Measurements from ENCODE around the gene ESR1. TPM values are rescaled to one million over a fixed set of nuclear protein-coding genes. Genes with fewer than 3 reads are reported as not detected.

The ESR1 gene
- polyA plus RNA-seq, 1 donor (not counting 4 experiments of a cell fraction or from before 2014, with no cell fraction given) = 0.22 TPM

DNA sequence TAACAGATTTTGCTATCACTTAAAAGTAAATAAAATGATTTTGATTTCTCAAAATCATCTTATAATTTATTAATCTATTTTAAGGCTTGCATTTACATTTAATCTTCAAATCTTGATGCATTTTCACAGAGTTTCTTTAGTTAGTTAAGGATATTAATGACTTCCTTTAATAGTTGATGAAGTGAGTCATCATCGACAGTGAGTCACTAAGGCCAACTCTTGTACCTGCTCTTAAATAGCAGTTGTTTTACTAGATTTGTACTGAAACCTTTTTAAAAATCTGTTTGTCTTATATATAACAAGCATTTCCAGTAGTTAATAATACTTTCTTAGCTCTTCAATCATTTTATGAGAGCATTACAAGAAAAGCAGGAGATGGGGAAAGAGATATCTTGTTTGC lies 191.7 kb downstream of the ESR1 start:
- no peak overlapping the region for H3K27ac ChIP-seq (ENCODE audit: control insufficient read depth, insufficient read depth, low read length)
- no peaks in the 10 kb centered on the region for H3K79me2 ChIP-seq (ENCODE audit: control insufficient read depth, insufficient read depth, low read length)
- no peaks in the 10 kb centered on the region for H3K9me1 ChIP-seq (ENCODE audit: control insufficient read depth, extremely low read depth, insufficient read depth, low read length)
- H4K20me1 ChIP-seq (ENCODE audit: control insufficient read depth, extremely low read depth, insufficient read depth, low read length) = no peaks in the 10 kb centered on the region
- H3K4me1 ChIP-seq (ENCODE audit: control insufficient read depth, extremely low read depth, insufficient read depth, low read length) = peaks cover 12% of the 10 kb centered on the region
- no peaks in the 10 kb centered on the region for H3K9me3 ChIP-seq (ENCODE audit: control insufficient read depth, low read depth, low read length)
- no peak overlapping the region for H2AFZ ChIP-seq (ENCODE audit: control insufficient read depth, low read length)
- dilution Hi-C loops (cut with MboI; ENCODE audit: extremely low pct_ligation_motif_present, low sequenced_read_pairs) = loop anchor here (10.0 kb wide), 1 partner anchor 76 kb away; no protein-coding TSS in a partner anchor
- no peaks in the 10 kb centered on the region for H3K36me3 ChIP-seq (ENCODE audit: control insufficient read depth in 2 of 2, extremely low read depth in 1 of 2, insufficient read depth in 2 of 2, low read length in 2 of 2)
- DNase-seq (ENCODE audit: low read depth, low spot score) = no peak
- FAIRE-seq = peak; percentile 73
- no peak overlapping the region for H3K9ac ChIP-seq (ENCODE audit: control insufficient read depth, extremely low read depth, insufficient read depth, low read length)
- no peak overlapping the region for H3K4me2 ChIP-seq (ENCODE audit: control insufficient read depth, extremely low read depth, insufficient read depth, low read depth, low read length)
- H3K4me3 ChIP-seq (ENCODE audit: control insufficient read depth in 2 of 3, extremely low read depth in 1 of 3, insufficient read depth in 2 of 3, low read depth in 1 of 3, low read length in 3 of 3) = no peak overlapping the region
- TF ChIP-seq, protein P1, sequence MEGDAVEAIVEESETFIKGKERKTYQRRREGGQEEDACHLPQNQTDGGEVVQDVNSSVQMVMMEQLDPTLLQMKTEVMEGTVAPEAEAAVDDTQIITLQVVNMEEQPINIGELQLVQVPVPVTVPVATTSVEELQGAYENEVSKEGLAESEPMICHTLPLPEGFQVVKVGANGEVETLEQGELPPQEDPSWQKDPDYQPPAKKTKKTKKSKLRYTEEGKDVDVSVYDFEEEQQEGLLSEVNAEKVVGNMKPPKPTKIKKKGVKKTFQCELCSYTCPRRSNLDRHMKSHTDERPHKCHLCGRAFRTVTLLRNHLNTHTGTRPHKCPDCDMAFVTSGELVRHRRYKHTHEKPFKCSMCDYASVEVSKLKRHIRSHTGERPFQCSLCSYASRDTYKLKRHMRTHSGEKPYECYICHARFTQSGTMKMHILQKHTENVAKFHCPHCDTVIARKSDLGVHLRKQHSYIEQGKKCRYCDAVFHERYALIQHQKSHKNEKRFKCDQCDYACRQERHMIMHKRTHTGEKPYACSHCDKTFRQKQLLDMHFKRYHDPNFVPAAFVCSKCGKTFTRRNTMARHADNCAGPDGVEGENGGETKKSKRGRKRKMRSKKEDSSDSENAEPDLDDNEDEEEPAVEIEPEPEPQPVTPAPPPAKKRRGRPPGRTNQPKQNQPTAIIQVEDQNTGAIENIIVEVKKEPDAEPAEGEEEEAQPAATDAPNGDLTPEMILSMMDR (optimal IDR thresholded peaks at IDR 0.05 in 1 of 3, IDR thresholded peaks at IDR 0.05 in 1 of 3, conservative IDR thresholded peaks at IDR 0.05 in 1 of 3; ENCODE audit: extremely low read depth in 1 of 3, insufficient read depth in 2 of 3, low read length in 3 of 3) = no peak
- H3K27me3 ChIP-seq (ENCODE audit: control insufficient read depth, extremely low read depth, insufficient read depth, low read length) = no peaks in the 10 kb centered on the region

DNA sequence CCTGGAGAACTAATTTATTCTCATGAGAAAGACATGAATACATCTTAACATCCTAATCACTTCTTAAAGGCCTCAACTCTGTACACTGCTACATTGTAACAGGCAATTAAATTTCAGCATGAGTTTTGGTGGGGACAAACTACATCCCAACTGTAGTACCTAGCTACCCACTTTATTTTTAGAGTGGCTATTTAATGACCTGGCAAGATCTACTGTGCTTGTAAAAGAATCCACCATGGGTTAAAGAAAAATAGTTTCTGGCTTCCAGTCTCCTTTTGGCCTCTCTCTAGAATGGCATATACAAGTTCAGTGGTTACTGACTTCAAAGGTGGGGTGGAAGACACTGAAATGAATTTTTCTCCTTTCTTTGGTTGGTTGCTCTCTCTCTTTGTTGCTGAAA lies 193.9 kb downstream of the ESR1 start:
- no peak overlapping the region for H2AFZ ChIP-seq (ENCODE audit: control insufficient read depth, low read length)
- no peak overlapping the region for H3K4me3 ChIP-seq (ENCODE audit: control insufficient read depth in 2 of 3, extremely low read depth in 1 of 3, insufficient read depth in 2 of 3, low read depth in 1 of 3, low read length in 3 of 3)
- no peak for DNase-seq (ENCODE audit: low read depth, low spot score)
- H3K27me3 ChIP-seq (ENCODE audit: control insufficient read depth, extremely low read depth, insufficient read depth, low read length) = no peaks in the 10 kb centered on the region
- H3K4me2 ChIP-seq (ENCODE audit: control insufficient read depth, extremely low read depth, insufficient read depth, low read depth, low read length) = no peak overlapping the region
- dilution Hi-C loops (cut with MboI; ENCODE audit: extremely low pct_ligation_motif_present, low sequenced_read_pairs) = no loop called here
- H3K4me1 ChIP-seq (ENCODE audit: control insufficient read depth, extremely low read depth, insufficient read depth, low read length) = peaks cover 12% of the 10 kb centered on the region
- no peaks in the 10 kb centered on the region for H4K20me1 ChIP-seq (ENCODE audit: control insufficient read depth, extremely low read depth, insufficient read depth, low read length)
- no peaks in the 10 kb centered on the region for H3K79me2 ChIP-seq (ENCODE audit: control insufficient read depth, insufficient read depth, low read length)
- H3K9me1 ChIP-seq (ENCODE audit: control insufficient read depth, extremely low read depth, insufficient read depth, low read length) = no peaks in the 10 kb centered on the region
- H3K27ac ChIP-seq (ENCODE audit: control insufficient read depth, insufficient read depth, low read length) = no peak overlapping the region
- no peaks in the 10 kb centered on the region for H3K36me3 ChIP-seq (ENCODE audit: control insufficient read depth in 2 of 2, extremely low read depth in 1 of 2, insufficient read depth in 2 of 2, low read length in 2 of 2)
- H3K9ac ChIP-seq (ENCODE audit: control insufficient read depth, extremely low read depth, insufficient read depth, low read length) = no peak overlapping the region
- H3K9me3 ChIP-seq (ENCODE audit: control insufficient read depth, low read depth, low read length) = no peaks in the 10 kb centered on the region
- FAIRE-seq = no peak
- TF ChIP-seq, protein P1 (optimal IDR thresholded peaks at IDR 0.05 in 1 of 3, IDR thresholded peaks at IDR 0.05 in 1 of 3, conservative IDR thresholded peaks at IDR 0.05 in 1 of 3; ENCODE audit: extremely low read depth in 1 of 3, insufficient read depth in 2 of 3, low read length in 3 of 3) = no peak
- TF ChIP-seq EZH2 (IDR thresholded peaks at IDR 0.05; ENCODE audit: low read length) = no peak

All from keratinocyte (primary cell).